Osteocyte (in vitro differentiated cells): Measurements from ENCODE around the gene PPIL6. TPM values are rescaled to one million over a fixed set of nuclear protein-coding genes. Genes with fewer than 3 reads are reported as not detected.

ENCODE experiments used
- DNase-seq: peaks from one replicate; pipeline ENCODE4 v3.0.0; 2021; ENCODE audit warnings: mixed read lengths; ENCODE audit not compliant: unreplicated experiment; ENCODE audit errors: extremely low spot score
- H3K27ac Mint-ChIP-seq: one replicate; pipeline ENCODE4 v1.8.0; 2021; ENCODE audit warnings: mild to moderate bottlenecking, mixed read lengths; ENCODE audit not compliant: unreplicated experiment
- H3K27me3 Mint-ChIP-seq: one replicate; pipeline ENCODE4 v1.8.0; 2021; ENCODE audit warnings: mixed read lengths; ENCODE audit not compliant: unreplicated experiment
- H3K36me3 Mint-ChIP-seq: one replicate; pipeline ENCODE4 v1.8.0; 2021; ENCODE audit warnings: mixed read lengths; ENCODE audit not compliant: unreplicated experiment
- H3K4me1 Mint-ChIP-seq: one replicate; pipeline ENCODE4 v1.8.0; 2021; ENCODE audit warnings: mixed read lengths; ENCODE audit not compliant: unreplicated experiment
- H3K4me3 Mint-ChIP-seq: one replicate; pipeline ENCODE4 v1.8.0; 2021; ENCODE audit warnings: mild to moderate bottlenecking, moderate library complexity, mixed read lengths; ENCODE audit not compliant: unreplicated experiment
- H3K9me3 Mint-ChIP-seq: one replicate; pipeline ENCODE4 v1.8.0; 2021; ENCODE audit warnings: mixed read lengths; ENCODE audit not compliant: unreplicated experiment
- CTCF ChIP-seq: fragments of 200-600 bp; sonication (generic); IDR thresholded peaks from 2 replicates; pipeline ENCODE4 v1.5.0; 2021; ENCODE audit warnings: antibody characterized with exemption, mild to moderate bottlenecking, moderate library complexity
- total RNA-seq: library from RNA; stranded (reverse); gene quantifications from 2 replicates; pipeline ENCODE4 v1.2.1, GENCODE V29; 2021

PPIL6 gene
- total RNA-seq, 1 donor from 2014 or later: 1.9 TPM

DNA sequence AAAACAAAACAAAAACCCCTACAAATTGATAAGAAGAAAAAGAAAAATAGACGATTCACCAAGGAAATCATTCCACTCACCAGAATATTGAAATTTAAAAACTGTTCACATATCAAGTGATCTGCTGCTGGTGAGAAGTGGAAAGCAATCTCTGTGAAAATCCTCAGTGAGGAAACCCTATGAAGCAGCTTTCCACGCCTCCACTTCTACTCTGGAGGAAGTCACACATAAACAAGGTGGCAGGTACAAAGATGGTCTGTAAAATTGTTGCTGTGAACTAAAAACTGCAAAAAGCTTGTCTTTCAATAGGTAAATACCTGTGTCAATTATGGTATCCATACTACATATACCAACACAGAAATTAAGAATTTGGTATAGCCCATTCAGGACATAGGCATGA lies 76.7 kb downstream of the PPIL6 start:
- Mint-ChIP-seq H3K36me3 (peaks cover 57% of the 10 kb centered on the region), H3K27ac (no peak overlapping the region)

GRCh38 chr6:109362102-109362884 lies 78.1 kb downstream of the PPIL6 start:
- H3K27me3 Mint-ChIP-seq: no peaks in the 10 kb centered on the region
- TF ChIP-seq CTCF: no peak
- peaks cover 61% of the 10 kb centered on the region for H3K36me3 Mint-ChIP-seq
- no peak for DNase-seq
- no peak overlapping the region for H3K27ac Mint-ChIP-seq
- no peaks in the 10 kb centered on the region for H3K4me1 Mint-ChIP-seq
- no peaks in the 10 kb centered on the region for H3K9me3 Mint-ChIP-seq
- no peak overlapping the region for H3K4me3 Mint-ChIP-seq

More for the DNA sequence above, 76.7 kb downstream of the PPIL6 start:
- no peaks in the 10 kb centered on the region for H3K4me1 Mint-ChIP-seq
- no peak for DNase-seq
- H3K9me3 Mint-ChIP-seq: no peaks in the 10 kb centered on the region
- TF ChIP-seq CTCF: no peak
- H3K27me3 Mint-ChIP-seq: no peaks in the 10 kb centered on the region
- H3K4me3 Mint-ChIP-seq: no peak overlapping the region

- Mint-ChIP-seq H3K4me3 (no peak overlapping the region), H3K36me3 (peaks cover 64% of the 10 kb centered on the region), H3K27ac (no peak overlapping the region), H3K27me3 (no peaks in the 10 kb centered on the region), H3K9me3 (no peaks in the 10 kb centered on the region), H3K4me1 (no peaks in the 10 kb centered on the region)
- DNase-seq: no peak
- TF ChIP-seq CTCF: no peak
These were observed 79.6 kb downstream of the PPIL6 start for GRCh38 chr6:109360791-109361190.

DNA sequence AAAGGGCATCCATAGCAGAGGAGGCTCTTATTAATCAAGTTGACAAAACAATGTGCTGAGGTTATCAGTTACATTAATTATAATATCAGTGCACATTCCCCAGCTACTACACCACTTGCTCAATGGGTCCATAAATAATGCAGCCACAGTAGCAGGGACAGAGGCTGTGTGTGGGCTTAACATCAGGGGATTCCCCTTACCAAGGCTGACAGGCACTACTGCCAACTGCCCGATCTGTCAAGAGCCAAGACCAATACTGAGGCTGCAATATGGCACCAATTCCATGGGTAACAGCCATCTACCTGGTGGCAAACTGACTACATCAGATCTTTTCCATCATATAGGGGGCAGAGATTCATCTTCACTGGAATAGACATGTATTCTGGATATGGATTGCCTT lies 80.1 kb downstream of the PPIL6 start:
- H3K9me3 Mint-ChIP-seq: no peaks in the 10 kb centered on the region
- H3K36me3 Mint-ChIP-seq: peaks cover 64% of the 10 kb centered on the region
- DNase-seq: no peak
- TF ChIP-seq CTCF: no peak
- no peak overlapping the region for H3K4me3 Mint-ChIP-seq
- no peaks in the 10 kb centered on the region for H3K27me3 Mint-ChIP-seq
- H3K27ac Mint-ChIP-seq: no peak overlapping the region
- H3K4me1 Mint-ChIP-seq: no peaks in the 10 kb centered on the region

- Mint-ChIP-seq H3K27ac (no peak overlapping the region), H3K4me1 (no peaks in the 10 kb centered on the region), H3K36me3 (peaks cover 58% of the 10 kb centered on the region)
These were observed 81.2 kb downstream of the PPIL6 start for GRCh38 chr6:109359248-109359647.

More at GRCh38 chr6:109359248-109359647, 81.2 kb downstream of the PPIL6 start:
- DNase-seq: no peak
- Mint-ChIP-seq H3K27me3 (no peaks in the 10 kb centered on the region), H3K9me3 (no peaks in the 10 kb centered on the region), H3K4me3 (no peak overlapping the region)
- no peak for TF ChIP-seq CTCF
